A673 (cell line): ENCODE data around the gene HOXC10. TPM values are rescaled to one million over a fixed set of nuclear protein-coding genes. Genes with fewer than 3 reads are reported as not detected.

Source experiments
- BruUV-seq: library from RNA; stranded (reverse); fragments of 400-500 nt; replicated peaks from 2 replicates; lab custom pipeline; 2021; lab: Mats Ljungman, UMichigan
- CTCF ChIA-PET: fragments of 300-600 bp; sonication (Branson Sonifier 250); formaldehyde crosslinking; loops from one replicate; lab custom pipeline; 2022; ENCODE audit warnings: antibody characterized with exemption; lab: Charles Lee
- POLR2A ChIA-PET: fragments of 300-600 bp; sonication (Branson Sonifier 250); formaldehyde crosslinking; loops from one replicate; lab custom pipeline; 2022; ENCODE audit warnings: antibody characterized with exemption; ENCODE audit not compliant: low non-redundant PET; lab: Charles Lee
- DNase-seq: peaks from one replicate; pipeline ENCODE4 v3.0.0-alpha.2; 2015; ENCODE audit warnings: low spot score
- H3K27ac ChIP-seq: fragments of 200-600 bp; sonication (generic); 2 replicates; pipeline ENCODE4 v1.5.1; 2016; ENCODE audit warnings: mixed run types, low read depth, mild to moderate bottlenecking, mixed read lengths, antibody characterized with exemption, low read length; ENCODE audit not compliant: poor library complexity, severe bottlenecking
- H3K27me3 ChIP-seq: fragments of 200-600 bp; sonication (generic); replicated peaks from 2 replicates; pipeline ENCODE4 v1.6.1; 2017; ENCODE audit warnings: mixed run types, low read depth, mild to moderate bottlenecking, mixed read lengths, antibody characterized with exemption, low read length; ENCODE audit not compliant: insufficient read depth, poor library complexity
- H3K36me3 ChIP-seq: fragments of 200-600 bp; sonication (generic); 2 replicates; pipeline ENCODE4 v1.6.1; 2016; ENCODE audit warnings: mixed run types, mild to moderate bottlenecking, mixed read lengths, antibody characterized with exemption, low read length; ENCODE audit not compliant: insufficient read depth, poor library complexity, severe bottlenecking
- H3K4me1 ChIP-seq: fragments of 200-600 bp; sonication (generic); 2 replicates; pipeline ENCODE4 v1.6.1; 2017; ENCODE audit warnings: mixed run types, mild to moderate bottlenecking, mixed read lengths, antibody characterized with exemption, low read length; ENCODE audit not compliant: insufficient read depth, poor library complexity, severe bottlenecking
- H3K4me3 ChIP-seq: fragments of 200-600 bp; sonication (generic); 2 replicates; pipeline ENCODE4 v1.5.1; 2016; ENCODE audit warnings: low read depth, mixed run types, mild to moderate bottlenecking, mixed read lengths, low read length; ENCODE audit not compliant: poor library complexity, severe bottlenecking
- H3K9me3 ChIP-seq: fragments of 200-600 bp; sonication (generic); 2 replicates; pipeline ENCODE4 v1.6.1; 2016; ENCODE audit warnings: mixed run types, low read depth, mild to moderate bottlenecking, mixed read lengths, antibody characterized with exemption, low read length; ENCODE audit not compliant: poor library complexity, severe bottlenecking
- EZH2 ChIP-seq: fragments of 200-600 bp; sonication (generic); IDR thresholded peaks from 2 replicates; pipeline ENCODE4 v1.6.1; 2017; ENCODE audit warnings: borderline replicate concordance, low read depth, mild to moderate bottlenecking, mixed read lengths, antibody characterized with exemption, low read length; ENCODE audit not compliant: poor library complexity, severe bottlenecking
- intact Hi-C: fragments of 100-400 bp; cut with micrococcal nuclease; formaldehyde crosslinking; loops from one replicate; pipeline ENCODE4 v1.10.0; 2022; ENCODE audit not compliant: unreplicated experiment
- total RNA-seq: library from RNA; stranded (reverse); gene quantifications from 2 replicates; pipeline ENCODE4 v1.2.3, GENCODE V29; 2021
- TF ChIP-seq, protein P1 (sequence below): fragments of 300-800, 200-600 bp; sonication (generic); conservative IDR thresholded peaks from 2 replicates; pipeline ENCODE4 v1.5.1; 2017; ENCODE audit warnings: low read depth, mild to moderate bottlenecking, antibody characterized with exemption, low read length, moderate library complexity, mixed read lengths

HOXC10 gene
- total RNA-seq, 1 experiment from 2014 or later, result 27.8 TPM

DNA sequence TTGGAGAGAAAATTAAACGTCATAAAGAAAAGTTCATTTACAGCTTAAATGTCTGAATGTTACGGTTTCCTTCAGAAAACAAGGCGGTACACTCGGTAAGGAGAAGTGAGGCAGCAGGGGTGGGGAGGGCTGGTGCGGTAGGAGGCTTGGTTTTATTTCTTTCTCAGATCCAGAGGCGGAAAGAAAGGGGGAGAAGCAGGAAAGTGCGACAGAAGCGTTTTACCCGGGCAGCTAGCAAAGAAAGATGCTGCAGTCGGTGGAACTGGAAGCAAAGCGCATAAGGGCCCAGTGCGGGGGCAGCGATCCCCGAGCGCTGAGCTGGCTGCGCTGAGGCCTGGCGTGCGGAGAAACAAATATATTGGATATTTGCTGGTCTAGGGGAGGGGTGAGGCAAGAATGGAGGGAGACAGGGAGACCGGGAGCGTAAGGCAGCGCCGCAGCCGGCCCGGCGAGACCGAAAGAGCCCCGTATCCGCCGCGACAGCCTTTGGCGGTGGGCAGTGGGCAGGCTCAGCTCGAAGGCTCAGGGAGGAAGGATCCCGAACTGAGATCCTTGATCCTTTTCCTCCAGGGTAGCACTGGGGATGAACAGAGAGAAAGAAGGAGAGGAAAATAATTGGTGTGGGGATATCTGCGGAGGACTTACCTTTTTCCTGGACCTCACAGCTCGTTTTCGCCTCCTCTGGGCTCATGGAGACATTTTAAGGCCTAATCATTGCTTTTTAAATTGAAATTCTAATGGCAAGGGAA lies 18.4 kb upstream of the HOXC10 start:
- peak overlapping the region; percentile 44 for H3K4me3 ChIP-seq
- no peaks in the 10 kb centered on the region for H3K27me3 ChIP-seq
- DNase-seq, result no peak
- BruUV-seq, result no TSS peak
- intact Hi-C loops, result no loop called here
- no peaks in the 10 kb centered on the region for H3K9me3 ChIP-seq
- POLR2A ChIA-PET, result interaction anchor here (0.5 to 0.6 kb wide), 2 partner anchors 257 to 359 kb away, joined by 7 to 8 read pairs; partner anchors contain the start of gene COPZ1
- TF ChIP-seq, protein P1, sequence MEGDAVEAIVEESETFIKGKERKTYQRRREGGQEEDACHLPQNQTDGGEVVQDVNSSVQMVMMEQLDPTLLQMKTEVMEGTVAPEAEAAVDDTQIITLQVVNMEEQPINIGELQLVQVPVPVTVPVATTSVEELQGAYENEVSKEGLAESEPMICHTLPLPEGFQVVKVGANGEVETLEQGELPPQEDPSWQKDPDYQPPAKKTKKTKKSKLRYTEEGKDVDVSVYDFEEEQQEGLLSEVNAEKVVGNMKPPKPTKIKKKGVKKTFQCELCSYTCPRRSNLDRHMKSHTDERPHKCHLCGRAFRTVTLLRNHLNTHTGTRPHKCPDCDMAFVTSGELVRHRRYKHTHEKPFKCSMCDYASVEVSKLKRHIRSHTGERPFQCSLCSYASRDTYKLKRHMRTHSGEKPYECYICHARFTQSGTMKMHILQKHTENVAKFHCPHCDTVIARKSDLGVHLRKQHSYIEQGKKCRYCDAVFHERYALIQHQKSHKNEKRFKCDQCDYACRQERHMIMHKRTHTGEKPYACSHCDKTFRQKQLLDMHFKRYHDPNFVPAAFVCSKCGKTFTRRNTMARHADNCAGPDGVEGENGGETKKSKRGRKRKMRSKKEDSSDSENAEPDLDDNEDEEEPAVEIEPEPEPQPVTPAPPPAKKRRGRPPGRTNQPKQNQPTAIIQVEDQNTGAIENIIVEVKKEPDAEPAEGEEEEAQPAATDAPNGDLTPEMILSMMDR, result no peak
- TF ChIP-seq EZH2, result no peak
- peak overlapping the region; percentile 40 for H3K27ac ChIP-seq
- H3K4me1 ChIP-seq, result peaks cover 24% of the 10 kb centered on the region
- H3K36me3 ChIP-seq, result no peaks in the 10 kb centered on the region
- CTCF ChIA-PET, result interaction anchor here (0.5 kb wide), 2 partner anchors 19 to 223 kb away, joined by 3 read pairs; partner anchors contain the start of gene HOXC10

DNA sequence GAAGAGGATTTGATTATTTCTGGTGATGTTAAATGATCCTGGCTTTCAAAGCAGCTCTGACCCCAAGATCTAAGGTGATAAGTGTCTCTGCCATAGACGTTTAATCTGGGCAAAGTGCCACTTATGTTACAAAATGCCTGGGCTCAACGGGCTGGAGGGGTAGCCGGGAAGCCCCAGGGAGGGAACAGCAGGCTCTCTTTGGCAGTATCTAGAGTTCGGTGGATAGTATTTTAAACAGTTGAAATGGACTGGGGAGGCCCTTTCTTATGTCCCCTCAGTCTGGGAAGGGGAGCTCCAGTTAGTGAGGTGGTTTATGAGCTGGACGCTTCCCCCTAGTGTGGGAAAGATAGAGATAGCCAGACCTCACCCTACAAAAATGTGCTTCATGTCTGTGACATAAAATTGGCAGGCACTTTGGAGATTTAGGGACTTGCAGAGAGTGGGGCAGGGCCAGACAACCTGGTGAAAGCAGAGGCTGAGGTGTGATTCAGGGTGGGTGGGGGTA lies 17.5 kb upstream of the HOXC10 start:
- H3K9me3 ChIP-seq, result no peaks in the 10 kb centered on the region
- no peak overlapping the region for H3K4me3 ChIP-seq
- intact Hi-C loops, result no loop called here
- H3K27me3 ChIP-seq, result no peaks in the 10 kb centered on the region
- peaks cover 24% of the 10 kb centered on the region for H3K4me1 ChIP-seq
- ChIA-PET CTCF (interaction anchor here (0.5 kb wide), 1 partner anchor 18 kb away, joined by 3 read pairs; the partner anchor contains the start of gene HOXC10), POLR2A (no interaction called here)
- no peak for DNase-seq
- H3K36me3 ChIP-seq, result no peaks in the 10 kb centered on the region
- TF ChIP-seq, protein P1, result no peak
- no peak for TF ChIP-seq EZH2
- no TSS peak for BruUV-seq
- no peak overlapping the region for H3K27ac ChIP-seq

DNA sequence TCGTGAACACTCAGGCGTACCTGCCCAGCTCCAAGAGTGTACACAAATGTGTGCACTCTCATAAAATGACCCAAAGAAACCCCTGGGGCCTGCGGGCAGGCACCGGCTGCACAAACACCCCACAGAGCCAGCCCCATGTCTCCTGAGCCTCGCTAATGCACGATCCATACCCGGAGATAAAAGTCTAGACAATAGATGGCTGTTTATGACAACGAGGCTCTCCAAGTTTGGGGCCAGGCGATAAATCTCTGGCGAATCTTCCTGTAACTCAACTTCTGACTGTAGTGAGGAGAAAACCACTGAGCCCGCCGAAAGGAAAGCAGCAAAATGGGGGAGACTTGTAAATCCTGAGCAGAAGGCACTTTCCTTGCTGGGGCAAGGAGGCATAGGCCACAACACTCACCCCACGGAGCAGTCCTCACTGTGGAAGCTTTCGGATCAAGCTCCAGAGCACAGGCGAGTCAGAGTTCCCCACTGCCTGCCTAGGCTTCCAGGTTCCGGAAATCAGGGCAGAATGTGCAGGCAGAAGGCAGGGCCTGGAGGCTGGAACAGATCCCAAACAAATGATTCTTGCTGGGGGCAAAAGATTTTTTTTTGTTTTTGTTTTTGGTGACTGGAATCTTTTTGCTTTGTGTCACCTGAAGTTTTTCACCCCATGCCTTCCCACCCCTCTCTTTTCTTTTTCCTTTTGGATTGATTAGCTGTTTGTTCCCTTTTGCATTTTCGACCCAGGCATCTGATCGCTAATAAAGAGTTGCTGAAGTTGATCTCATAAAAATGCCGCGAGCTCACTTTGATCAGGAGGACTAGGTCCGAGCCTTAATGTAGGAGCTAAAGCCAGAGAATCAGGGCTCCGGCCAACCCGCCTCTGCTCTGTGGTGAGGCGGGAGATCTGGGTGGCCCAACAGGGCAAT lies 16.5 kb upstream of the HOXC10 start:
- Histone ChIP-seq H3K4me1 (peaks cover 30% of the 10 kb centered on the region), H3K36me3 (no peaks in the 10 kb centered on the region), H3K27me3 (no peaks in the 10 kb centered on the region), H3K9me3 (no peaks in the 10 kb centered on the region), H3K4me3 (no peak overlapping the region), H3K27ac (no peak overlapping the region)
- CTCF ChIA-PET, result no interaction called here
- TF ChIP-seq, protein P1, result no peak
- no peak for TF ChIP-seq EZH2
- BruUV-seq, result no TSS peak
- no peak for DNase-seq
- intact Hi-C loops, result no loop called here
- POLR2A ChIA-PET, result interaction anchor here (0.5 to 0.7 kb wide), 2 partner anchors 14 to 311 kb away, joined by 4 to 6 read pairs; partner anchors contain the start of genes CBX5 and HOXC12
